ENCODE measurements around the gene CFAP73.
"Not testable (repeated sequence)": the region's sequence is repeated elsewhere in the genome, so short reads cannot be mapped to it uniquely, and the experiment has no call there.

Gene CFAP73

GRCh38 chr12:113120670-113121370, 28.7 kb upstream of the CFAP73 start:
- no peak for DNase-seq

GRCh38 chr12:113127791-113128199, 21.7 kb upstream of the CFAP73 start:
- DNase-seq = no peak

- no peak for DNase-seq
Observed at GRCh38 chr12:113128802-113129663, 20.5 kb upstream of the CFAP73 start.

GRCh38 chr12:113129664-113130456, 19.7 kb upstream of the CFAP73 start:
- no peak for DNase-seq

- DNase-seq = no peak
Observed at GRCh38 chr12:113130457-113131135, 18.9 kb upstream of the CFAP73 start.

- DNase-seq = no peak
Observed at GRCh38 chr12:113131556-113131955, 18.0 kb upstream of the CFAP73 start.

- DNase-seq = no peak
Observed at GRCh38 chr12:113133036-113133435, 16.5 kb upstream of the CFAP73 start.

- no peak for DNase-seq
Observed at GRCh38 chr12:113133666-113134065, 15.9 kb upstream of the CFAP73 start.

- no peak for DNase-seq
Observed at GRCh38 chr12:113134071-113134470, 15.5 kb upstream of the CFAP73 start.

GRCh38 chr12:113134521-113134951, 15.0 kb upstream of the CFAP73 start:
- no peak for DNase-seq

- DNase-seq = peak; percentile 36 to 49
Observed at GRCh38 chr12:113135178-113136127, 14.1 kb upstream of the CFAP73 start, which contains the start of gene RASAL1. TSS of gene RASAL1 (minus strand) at chr12:113135761. CDS start at chr12:113135462, 299 bp downstream.

- DNase-seq = peak; percentile 21 to 37
Observed at GRCh38 chr12:113136128-113136989, 13.2 kb upstream of the CFAP73 start.

- DNase-seq = no peak
Observed at GRCh38 chr12:113136990-113137511, 12.5 kb upstream of the CFAP73 start.

- DNase-seq = no peak
Observed at GRCh38 chr12:113137861-113138783, 11.4 kb upstream of the CFAP73 start.

GRCh38 chr12:113138826-113139225, 10.7 kb upstream of the CFAP73 start:
- DNase-seq = no peak

- no peak for DNase-seq
Observed at GRCh38 chr12:113140706-113141105, 8.8 kb upstream of the CFAP73 start.

- not testable (repeated sequence) for DNase-seq
Observed at GRCh38 chr12:113141716-113142115, 7.8 kb upstream of the CFAP73 start.

- peak; percentile 41 to 48 for DNase-seq
Observed at GRCh38 chr12:113142173-113142885, 7.2 kb upstream of the CFAP73 start.
